Stimulated activated CD8-positive, alpha-beta memory T cell treated with anti-CD3 and anti-CD28 coated beads, Interleukin-4, amount 100 ng/mL, for 4 hours (primary cell): Measurements from ENCODE around the gene PRR3.
"Not testable (repeated sequence)": the region's sequence is repeated elsewhere in the genome, so short reads cannot be mapped to it uniquely, and the experiment has no call there.

Experiments
- DNase-seq, 2 donors: peaks; one replicate each; pipeline ENCODE4 v3.0.0-alpha.2; 2020; ENCODE audit warnings: low read depth in 2 of 2, low spot score in 1 of 2

PRR3 gene, protein sequence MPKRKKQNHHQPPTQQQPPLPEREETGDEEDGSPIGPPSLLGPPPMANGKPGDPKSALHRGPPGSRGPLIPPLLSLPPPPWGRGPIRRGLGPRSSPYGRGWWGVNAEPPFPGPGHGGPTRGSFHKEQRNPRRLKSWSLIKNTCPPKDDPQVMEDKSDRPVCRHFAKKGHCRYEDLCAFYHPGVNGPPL

DNA sequence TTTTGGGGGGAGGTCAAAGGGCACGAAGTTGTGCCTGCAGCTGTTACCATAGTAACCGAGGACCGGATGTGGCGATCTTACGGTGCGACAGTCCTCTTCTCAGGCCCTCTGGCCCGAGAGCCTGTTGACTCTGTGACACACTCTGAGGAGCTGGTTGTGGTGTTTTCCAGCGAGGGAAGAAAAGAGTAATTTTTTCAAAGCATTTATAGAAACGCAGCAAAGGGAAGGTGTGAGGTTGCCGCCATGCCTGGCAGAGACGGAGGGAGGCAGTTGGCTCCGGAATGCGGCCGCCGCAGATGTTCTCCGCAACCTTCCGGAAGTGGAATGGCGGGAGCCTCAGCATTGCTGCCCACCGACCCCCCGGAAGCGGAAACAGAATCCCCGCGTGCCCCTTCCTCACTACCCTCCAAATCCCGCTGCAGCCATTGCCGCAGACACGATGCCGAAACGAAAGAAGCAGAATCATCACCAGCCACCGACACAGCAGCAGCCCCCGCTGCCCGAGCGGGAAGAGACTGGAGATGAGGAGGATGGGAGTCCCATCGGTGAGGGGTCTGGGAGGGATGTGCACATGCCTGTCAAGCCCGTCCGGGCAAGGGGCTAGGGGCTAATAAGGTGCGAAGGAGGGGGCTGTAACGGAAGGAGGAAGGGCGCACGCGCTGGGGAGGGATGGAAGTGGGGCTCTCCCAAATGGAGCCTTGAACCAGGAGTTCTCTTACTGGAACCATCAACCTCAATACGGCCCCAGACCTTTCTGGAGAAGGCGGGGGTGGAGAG is at the start of gene PRR3:
PRR3 (plus strand) TSS at position 390 of the 777 bp plus-strand sequence; CDS start at position 440, 50 bp downstream.
- DNase-seq, result peak; percentile 64 to 70

DNA sequence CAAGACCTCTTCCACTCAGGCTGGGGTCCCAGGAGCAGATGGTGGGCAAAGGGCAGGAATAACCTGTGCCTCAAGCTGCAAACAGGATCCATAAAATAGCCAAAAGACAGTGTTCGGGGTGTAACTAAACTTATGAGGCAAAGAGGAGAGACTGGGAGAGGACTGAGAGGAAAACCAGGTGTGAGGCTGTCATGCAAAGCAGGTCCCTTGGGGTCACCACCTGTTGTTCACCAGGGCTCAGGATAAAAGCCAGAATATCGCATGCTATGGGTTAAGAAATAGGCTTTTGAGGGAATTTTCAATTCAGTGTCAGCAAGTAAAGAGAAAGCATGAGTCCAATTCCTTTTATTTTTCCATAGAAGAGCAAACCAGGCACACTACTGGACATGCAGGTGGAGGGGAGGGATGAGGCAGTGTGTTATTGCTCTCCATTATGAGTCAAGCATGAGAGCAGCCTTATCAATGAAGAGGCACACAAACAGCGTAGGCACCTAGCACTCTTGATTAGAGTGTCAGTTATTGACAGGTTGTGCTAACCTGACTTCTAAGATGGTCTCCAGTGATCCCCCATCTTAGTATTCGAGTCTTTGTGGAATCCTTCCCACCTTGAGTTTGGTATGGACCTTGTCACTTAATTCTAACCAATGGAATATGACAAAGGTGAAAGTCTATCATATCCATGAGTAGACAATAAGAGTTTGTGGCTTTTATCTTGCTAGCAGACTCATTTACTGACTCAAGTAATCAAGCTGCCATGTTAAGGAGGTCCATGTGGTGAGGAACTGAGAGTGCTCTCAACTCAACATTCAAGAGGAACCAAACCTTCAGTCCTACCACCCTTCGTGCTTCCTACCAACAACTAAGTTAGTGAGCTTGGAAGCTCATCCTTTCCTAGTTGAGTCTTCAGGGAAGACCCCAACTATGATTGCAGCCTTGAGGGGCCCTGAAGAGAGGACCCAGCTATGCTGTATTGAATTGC is 49.0 kb upstream of the PRR3 start:
- DNase-seq, result no peak

DNA sequence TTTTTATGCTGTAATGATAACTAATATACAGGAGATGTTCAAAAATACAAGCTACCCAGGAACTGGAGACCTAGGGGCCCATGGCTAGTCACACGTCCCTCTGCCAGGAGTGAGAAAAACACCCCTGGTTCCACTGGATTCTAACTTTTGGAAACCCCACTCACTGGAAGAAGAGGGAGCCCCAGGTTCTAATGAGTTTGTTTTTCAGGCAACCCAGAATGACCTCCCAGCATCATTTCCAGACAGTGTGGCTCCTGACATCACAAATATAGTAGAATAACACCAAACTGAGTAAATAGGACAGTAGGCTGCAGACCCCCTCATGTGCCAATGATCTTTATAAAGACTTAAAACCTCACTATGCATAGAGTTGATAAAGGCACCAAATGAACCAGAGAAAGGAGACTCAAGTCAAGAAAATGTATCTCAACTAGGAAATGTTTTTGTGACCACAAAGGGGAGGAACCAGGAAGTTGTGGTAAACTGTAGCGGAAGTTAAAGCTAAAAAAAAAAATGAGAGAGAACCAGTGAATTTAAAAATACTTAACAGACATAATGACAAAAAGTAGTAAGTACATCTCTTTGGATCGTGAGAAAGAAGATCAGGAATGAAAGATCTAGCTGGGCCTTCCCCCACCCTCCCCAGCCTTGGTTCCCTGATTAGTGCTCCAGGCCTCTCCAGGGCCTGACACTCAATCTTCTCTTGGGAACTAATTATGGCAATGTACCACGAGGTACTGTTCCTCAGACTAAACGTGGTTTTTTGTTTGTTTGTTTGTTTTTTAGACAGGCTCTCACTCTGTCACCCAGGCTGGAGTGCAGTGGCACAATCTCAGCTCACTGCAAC is 48.0 kb upstream of the PRR3 start:
- DNase-seq, result no peak

DNA sequence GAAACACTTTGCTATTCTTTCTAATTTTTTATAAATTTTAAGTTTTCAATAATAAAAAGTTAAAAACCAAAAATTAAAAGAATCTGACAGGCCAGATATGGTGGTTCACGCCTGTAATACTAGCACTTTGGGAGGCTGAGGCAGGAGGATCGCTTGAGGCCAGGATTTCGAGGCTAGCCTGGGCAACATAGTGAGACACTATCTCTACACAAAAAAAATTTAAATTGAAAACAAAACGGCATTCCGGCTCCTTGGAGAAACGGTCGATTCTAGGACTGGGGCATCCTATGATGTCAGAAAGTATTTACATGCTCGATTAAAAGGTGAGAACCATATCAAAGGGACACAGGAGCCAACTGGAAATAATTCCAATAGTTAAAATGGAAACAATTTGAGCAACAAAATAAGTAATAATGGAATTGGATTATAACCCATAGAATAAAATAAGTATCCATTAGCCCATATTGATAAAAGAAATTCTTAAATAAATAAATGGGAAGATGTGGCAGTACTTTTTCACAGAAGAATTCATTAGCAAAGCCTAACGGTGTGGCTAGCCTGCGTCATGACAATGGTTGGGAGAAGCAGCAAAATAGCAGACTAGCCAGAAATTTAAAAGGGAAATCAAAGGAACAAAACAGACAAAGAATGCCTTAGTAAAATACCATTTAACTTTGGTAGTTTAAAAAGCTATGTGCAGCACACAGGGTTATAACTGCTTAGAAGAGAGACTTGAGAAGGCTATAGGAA is 46.5 kb upstream of the PRR3 start:
- DNase-seq, result no peak

DNA sequence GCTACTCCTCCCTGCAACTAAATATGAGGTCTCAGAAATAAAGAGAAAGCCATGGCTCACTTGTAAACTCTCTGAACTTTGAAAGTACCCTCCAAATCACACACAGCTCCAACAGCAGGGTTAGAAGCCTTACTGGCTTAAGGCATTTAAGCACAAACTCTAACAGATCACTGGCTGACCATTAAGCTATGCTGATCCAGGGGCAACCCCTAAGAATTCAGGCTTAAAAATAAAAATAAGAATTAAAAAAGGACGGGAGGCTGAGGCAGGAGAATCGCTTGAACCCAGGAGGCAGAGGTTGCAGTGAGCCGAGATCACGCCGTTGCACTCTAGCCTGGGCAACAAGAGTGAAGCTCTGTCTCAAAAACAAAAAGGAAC is 45.9 kb upstream of the PRR3 start:
- DNase-seq, result no peak

DNA sequence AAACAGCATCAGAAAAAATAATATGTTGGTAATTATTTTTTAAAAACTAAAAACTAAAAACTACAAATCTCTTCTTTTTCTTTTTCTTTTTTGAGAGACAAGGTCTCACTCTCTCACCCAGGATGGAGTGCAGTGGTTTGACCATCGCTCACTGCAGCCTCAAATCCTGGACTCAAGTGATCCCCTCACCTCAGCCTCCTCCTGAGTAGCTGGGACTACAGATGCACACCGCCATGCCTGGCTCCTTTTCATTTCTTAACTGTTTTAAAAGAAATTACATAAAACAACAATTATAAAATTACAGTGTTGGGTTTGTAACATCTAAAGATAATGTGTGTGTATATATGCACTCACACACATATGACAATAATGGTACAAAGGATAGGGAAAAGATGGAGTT is 43.6 kb upstream of the PRR3 start:
- DNase-seq, result no peak

DNA sequence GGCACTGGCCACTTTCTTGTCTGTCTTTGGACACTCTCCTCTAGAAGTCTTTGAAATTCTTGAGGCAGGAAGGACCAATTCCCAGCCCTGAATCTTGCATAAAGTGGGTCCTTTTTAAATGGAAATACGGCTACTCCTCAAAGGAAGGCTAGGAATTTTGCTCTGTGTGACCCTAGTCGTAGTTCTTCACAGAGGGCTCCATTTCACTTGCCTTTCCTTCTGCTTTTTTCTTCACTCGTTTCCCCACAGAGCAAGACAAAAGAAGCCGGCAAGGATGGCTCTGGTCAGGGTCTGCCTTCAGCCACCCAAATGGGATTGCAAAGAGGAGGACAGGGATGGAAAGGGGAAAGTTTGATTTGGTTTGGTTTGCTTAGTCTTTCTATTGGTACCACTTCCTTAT is 42.0 kb upstream of the PRR3 start:
- DNase-seq, result no peak

DNA sequence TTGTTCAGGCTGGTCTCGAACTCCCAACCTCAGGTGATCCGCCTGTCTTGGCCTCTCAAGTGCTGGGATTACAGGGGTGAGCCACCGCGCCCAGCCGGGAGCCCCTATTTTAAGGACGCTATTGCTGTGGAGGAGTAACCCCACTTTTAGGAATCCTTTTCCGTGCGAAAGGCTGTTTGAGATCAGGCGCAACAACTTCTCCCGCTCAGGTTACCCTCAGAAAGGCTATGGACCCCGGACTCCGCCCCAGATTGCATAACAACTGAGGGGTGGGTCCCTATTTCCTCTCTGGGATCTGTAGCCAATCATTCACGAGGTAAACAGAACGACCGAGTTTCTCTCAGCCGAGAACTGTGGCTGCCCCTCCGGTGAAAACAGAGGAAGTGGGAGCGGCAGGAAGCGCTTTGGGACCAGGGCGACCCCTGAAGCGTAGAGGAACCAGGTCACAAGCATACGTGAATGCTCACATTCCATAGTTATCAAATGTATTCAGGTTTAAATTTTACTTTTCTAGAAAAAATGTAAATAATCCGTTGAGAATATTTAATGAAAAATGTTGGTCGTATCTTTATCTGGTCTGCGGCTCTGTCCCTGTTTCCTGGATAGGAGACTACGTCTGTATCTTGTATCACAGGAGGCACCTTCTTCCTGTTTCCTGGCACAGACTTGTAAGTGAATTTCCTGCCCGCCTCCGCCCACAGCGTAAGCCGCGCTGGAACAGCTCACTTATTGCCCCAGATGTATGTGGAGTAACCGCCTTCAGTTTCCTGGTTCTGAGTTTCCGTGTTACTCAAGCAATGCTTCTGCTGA is 40.9 kb upstream of the PRR3 start:
- peak; percentile 78 to 90 for DNase-seq

DNA sequence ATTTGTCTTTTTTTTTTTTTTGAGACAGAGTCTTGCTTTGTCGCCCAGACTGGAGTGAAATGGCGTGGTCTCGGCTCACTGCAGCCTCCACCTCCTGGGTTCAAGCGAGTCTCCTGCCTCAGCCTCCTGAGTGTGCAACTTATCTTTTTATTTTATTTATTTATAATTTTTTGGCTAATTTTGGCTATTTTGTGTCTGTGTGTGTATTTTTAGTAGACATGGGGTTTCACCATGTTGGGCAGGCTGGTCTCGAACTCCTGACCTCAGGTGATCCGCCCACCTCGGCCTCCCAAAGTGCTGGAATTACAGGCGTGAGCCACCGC is 40.4 kb upstream of the PRR3 start:
- DNase-seq, result not testable (repeated sequence)

DNA sequence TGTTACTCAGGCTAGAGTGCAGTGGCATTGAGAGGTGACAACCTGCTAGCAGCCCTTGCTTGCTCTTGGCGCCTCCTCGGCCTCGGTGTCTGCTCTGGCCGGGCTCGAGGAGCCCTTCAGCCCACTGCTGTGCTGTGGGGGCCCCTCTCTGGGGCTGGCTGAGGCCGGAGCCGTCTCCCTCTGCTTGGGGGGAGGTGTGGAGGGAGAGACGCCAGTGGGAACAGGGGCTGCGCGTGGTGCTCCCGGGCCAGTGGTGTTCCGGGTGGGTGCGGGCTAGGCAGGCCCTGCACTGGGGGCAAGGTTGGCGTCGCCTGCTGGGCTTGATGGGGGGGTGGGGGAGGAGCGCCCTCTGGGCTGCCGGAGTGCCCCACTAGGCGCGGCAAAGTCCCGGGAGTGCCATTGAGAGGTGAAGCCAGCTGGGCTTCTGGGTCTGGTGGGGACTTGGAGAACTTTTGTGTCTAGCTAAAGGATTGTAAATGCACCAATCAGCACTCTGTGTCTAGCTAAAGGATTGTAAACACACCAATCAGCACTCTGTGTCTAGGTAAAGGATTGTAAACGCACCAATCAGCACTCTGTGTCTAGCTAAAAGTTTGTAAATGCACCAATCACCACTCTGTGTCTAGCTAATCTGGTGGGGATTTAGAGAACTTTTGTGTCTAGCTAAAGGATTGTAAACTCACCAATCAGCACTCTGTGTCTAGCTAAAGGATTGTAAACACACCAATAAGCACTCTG is 39.2 kb upstream of the PRR3 start:
- not testable (repeated sequence) for DNase-seq

DNA sequence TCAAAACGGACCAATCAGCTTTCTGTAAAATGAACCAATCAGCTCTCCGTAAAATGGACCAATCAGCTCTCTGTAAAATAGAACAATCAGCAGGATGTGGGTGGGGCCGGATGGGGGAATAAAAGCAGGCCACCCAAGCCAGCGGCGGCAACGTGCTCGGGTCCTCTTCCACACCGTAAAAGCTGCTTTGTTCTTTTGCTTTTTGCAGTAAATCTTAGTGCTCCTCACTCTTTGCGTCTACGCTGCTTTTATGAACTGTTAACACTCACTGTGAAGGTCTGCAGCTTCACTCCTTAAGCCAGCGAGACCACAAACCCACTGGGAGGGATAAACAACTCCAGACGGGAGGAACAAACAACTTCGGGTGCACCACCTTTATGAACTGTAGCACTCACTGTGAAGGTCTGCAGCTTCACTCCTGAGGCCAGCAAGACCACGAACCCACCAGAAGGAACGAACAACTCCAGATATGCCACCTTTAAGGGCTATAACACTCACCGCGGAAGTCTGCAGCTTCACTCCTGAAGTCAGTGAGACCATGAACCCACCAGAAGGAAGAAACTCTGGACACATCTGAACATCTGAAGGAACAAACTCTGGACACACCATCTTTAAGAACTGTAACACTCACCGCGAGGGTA is 38.5 kb upstream of the PRR3 start:
- not testable (repeated sequence) for DNase-seq

DNA sequence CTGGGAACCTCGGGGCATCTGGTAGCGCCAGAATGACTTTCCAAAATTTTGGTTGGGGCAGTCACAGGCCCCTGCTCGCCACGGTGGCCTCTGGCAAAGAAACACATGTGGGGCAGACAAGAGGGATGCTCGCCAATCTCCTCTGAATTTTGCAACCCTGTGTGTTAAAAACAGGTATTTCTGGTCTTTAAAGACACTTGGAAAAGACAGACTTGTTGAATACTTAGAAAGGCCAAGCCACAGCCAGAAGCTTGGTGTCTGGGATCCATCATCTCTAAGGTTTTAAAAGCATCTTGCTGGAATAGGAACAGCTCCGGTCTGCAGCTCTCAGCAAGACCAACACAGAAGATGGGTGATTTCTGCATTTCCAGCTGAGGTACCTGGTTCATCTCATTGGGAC is 36.6 kb upstream of the PRR3 start:
- no peak for DNase-seq

DNA sequence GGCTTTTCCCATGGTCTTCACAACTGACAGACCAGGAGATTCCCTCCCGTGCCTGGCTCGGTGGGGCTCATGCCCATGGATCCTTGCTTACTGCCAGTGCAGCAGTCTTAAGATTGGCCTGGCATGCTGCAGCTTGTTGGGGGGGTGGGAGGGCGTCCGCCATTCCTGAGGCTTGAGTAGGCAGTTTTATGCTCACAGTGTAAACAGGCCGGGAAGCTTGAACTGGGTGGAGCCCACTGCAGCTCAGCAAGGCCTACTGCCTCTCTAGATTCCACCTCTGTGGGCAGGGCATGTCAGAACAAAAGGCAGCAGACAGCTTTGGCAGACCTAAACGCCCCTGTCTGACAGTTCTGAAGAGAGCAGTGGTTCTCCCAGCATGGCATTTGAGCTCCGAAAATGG is 36.0 kb upstream of the PRR3 start:
- not testable (repeated sequence) for DNase-seq

DNA sequence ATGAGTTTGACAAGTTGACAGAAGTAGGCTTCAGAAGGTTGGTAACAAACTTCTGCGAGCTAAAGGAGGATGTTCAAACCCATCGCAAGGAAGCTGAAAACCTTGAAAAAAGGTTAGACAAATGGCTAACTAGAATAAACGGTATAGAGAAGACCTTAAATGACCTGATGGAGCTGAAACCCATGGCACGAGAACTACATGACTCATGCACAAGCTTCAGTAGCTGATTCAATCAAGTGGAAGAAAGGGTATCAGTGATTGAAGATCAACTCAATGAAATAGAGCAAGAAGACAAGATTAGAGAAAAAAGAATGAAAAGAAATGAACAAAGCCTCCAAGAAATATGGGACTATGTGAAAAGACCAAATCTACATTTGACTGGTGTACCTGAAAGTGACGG is 35.1 kb upstream of the PRR3 start:
- DNase-seq, result not testable (repeated sequence)

DNA sequence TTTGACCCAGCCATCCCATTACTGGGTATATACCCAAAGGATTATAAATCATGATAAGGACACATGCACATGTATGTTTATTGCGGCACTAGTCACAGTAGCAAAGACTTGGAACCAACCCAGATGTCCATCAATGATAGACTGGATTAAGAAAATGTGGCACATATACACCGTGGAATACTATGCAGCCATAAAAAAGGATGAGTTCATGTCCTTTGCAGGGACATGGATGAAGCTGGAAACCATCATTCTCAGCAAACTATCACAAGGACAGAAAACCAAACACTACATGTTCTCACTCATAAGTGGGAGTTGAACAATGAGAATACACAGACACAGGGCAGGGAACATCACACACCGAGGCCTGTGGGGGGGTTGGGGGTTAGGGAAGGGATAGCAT is 30.7 kb upstream of the PRR3 start:
- DNase-seq, result not testable (repeated sequence)

DNA sequence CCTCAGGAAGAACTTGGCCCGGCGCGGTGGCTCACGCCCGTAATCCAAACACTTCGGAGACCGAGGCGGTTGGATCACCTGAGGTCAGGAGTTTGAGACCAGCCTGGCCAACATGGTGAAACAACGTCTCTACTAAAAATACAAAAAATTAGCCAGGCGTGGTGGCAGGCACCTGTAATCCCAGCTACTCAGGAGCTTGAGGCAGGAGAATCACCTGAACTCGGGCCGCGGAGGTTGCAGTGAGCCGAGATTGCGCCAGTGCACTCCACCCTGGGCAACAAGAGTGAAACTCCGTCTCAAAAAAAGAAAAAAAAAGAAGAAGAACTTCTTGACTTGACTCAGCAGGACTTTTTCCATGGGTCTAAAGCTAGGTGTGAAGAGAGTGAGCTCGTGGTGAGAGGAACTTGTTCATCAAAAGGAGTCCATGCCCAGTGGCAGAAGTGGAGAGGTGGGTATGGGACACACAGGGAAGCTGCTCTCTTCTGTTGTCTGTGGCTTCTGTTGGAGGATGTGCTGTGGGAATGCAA is 27.7 kb upstream of the PRR3 start:
- DNase-seq, result not testable (repeated sequence)

DNA sequence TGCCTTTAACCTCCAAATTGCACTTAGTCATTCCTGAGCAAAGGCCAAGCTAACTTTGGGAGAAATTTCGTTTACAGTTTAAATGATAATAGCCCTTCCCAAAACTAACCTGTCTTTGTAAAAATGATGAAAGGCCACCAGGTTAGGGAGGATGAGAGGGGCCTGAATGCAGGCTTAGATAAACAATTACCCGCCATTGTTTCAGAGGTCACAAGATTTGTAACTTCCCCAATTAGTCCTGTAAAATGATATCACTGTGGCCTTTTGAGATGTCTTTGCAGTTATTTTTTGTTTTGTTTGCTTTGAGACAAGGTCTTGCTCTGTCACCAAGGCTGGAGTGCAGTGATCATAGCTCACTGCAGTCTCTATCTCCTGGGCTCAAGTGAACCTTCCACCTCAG is 27.1 kb upstream of the PRR3 start:
- DNase-seq, result no peak
